HG03469 (cell line): ENCODE data around the gene POLR2J.
A peak's percentile ranks its signal among the peaks of the same experiment; 100 is the strongest.
"Not testable (repeated sequence)": the region's sequence is repeated elsewhere in the genome, so short reads cannot be mapped to it uniquely, and the experiment has no call there.

ENCODE experiments used
- ATAC-seq: cut with Tn5 transposase; IDR thresholded peaks from one replicate; pipeline ENCODE4 v1.9.1; 2021; ENCODE audit warnings: mild to moderate bottlenecking, moderate library complexity, moderate number of reproducible peaks; ENCODE audit not compliant: unreplicated experiment

Gene POLR2J

DNA sequence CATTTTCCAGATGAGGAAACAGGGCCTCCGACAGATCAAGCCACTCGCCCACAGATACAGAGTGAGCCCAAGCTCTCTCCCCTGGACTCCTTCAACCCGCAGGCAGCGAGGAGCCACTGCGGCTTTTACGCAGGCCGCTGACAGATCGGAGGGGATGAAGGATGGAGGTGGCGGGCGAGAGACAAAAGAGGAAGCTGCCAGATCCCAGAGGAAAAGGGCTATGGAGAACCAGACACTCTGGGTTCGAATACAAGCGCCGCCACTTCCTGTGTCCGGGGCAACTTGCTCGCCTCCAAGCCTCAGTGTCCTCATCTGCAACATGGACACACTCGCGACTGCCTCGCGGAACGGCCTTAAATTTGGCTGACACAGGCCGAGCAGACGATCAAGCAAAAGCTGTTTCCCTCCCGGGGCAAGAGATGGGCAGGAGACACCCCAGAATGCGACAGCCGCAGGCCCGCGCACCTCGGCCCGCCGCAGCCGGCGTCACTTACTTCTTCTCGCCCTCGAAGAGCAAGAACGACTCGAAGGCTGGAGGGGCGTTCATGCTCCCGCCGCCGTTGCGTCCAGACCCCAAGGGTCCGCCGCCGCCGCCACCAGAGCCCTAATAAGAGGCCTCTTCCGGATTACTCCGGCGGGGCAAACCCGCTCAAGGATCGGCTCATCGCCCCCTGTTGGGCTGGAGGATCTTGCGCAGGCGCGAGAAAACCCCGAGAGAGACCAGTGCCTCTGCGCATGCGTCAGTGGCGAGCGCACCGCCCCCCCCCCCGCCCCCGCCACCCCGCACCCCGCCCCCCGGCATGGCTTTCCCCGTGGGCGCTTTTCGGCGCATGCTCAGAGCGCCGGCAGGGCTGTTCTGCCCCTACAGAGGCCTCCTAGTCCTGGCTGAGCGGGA lies at the start of gene POLR2J:
POLR2J (minus strand) TSS at position 609 of the 895 bp plus-strand sequence; CDS start at position 547, 62 bp downstream.
- ATAC-seq: peak; percentile 57

DNA sequence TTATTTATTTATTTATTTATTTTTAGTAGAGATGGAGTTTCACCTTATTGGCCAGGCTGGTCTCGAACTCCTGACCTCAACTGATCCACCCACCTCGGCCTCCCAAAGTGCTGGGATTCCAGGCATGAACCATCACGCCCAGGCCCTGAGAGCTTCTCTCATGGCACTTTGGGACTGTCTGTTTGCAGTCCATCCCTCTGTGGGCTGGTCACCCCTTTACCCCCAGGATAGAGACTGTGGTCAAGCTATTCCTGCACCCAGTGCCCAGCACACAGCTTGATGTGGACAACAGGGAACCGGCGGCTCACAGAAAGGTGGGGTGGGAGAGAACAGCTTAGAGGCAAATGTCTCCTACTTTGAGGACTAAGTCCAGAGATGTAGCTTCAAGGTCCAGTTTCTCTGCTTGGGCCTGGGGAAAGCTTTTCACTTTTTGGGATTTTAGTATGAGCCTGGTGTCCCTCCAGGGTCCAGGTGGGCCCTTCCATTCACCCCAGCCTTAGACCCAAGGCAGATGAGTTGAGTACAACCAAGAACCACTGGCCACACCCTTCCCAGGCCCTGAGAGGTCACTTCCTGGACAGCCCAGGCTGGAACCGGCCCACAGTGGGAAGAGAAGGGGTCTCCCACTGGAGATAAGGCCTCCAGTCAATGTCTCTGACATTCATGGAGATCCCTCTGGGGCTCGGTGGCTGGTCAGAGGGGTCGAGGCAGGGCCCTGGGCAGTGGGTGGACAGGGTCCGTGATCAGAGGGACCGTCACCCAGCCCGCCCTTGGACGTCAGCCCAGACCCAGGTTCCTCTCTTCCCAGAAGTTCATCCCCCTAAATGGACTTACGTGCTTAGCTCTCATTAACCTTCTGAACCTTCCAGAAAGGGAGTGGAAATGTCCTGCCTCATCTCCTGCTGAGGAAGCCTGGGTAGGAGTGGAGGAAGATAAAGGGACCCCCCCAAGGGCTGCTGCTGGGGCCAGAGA lies 49.4 kb upstream of the POLR2J start:
- not testable (repeated sequence) for ATAC-seq

DNA sequence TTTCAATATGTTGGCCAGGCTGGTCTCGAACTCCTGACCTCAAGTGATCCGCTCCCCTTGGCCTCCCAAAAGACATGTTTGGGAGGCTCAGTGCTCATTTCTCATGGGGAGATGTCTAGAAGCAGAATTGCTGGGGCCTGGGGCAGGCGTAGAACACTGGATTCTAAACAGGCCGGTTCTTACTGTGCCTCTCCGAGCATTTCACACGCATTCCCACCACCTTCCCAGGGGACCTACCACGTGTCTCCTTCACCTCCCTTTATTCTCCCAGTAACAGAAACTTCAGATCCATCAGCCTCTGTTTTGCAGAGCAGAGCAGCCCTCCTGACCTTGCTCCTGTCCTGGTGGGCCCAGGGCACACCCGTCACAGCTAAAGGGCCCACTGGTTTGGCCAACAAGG lies 48.5 kb upstream of the POLR2J start:
- not testable (repeated sequence) for ATAC-seq

DNA sequence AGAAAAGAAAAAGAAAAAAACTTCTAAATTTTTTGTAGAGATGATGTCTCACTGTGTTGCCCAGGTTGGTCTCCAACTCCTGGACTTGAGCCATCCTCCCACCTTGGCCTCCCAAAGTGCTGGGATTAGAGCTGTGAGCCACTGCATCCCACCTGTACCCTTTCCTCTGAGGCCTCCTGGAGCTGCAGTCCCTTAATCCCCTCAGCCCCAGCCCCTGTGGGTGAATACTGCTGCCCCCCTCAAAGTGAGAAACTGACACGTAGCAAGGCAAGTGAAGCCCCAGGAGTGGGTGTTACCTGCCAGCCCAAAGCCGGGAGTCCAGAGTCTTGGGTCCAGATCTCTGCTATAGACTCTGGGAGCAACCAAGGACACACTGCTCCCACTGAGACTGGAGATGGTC lies 46.1 kb upstream of the POLR2J start:
- ATAC-seq: not testable (repeated sequence)

DNA sequence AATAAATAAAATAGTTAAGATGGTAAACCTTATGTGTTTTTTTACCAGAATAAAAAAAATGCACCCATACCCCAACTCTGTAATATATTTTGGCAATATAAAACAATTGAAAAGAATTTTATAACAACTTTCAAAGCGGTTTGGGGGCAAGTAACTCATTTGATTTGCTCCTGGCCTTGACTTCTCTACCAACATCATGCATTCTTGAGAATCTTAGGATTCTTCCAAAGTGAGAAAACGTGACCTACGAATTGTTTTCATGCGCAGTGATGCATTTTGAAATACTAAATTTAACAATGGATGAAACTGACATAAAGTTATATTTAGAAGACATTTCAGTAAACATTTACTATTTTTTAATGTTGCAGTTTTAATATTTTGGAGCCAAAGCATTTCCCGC lies 42.1 kb upstream of the POLR2J start:
- not testable (repeated sequence) for ATAC-seq

DNA sequence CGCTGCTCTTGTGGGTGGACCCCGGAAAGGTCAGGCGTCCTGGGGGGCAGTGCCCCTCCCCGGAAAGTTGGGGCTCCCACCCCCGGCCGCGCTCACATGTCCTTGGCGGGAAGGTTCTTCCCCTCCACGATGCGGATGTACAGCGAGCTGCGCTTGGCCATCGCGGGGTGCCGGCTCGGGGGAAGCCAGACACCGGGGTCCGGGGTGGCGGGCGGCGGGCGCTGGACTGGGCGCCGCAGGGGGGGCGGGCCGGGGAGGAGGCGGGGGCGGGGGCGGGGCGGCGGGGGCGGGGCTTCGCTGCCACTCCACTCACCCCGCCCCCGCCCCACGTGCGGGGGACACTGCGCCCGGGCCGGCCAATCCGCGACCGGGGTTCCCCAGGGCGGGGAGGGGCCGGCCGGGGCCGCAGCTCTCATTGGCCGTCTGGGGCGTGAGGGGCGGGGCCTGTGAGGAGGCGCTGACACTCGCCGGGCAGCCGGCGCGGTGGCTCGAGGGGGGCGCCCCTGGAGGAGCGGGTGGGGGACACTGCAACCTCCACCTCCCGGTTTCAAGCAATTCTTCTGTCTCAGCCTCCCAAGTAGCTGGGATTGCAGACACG lies 38.9 kb upstream of the POLR2J start, which contains the start of gene RASA4B:
RASA4B (minus strand) TSS at position 228 of the 598 bp plus-strand sequence; CDS start at position 161, 67 bp downstream.
- ATAC-seq: peak; percentile 49

DNA sequence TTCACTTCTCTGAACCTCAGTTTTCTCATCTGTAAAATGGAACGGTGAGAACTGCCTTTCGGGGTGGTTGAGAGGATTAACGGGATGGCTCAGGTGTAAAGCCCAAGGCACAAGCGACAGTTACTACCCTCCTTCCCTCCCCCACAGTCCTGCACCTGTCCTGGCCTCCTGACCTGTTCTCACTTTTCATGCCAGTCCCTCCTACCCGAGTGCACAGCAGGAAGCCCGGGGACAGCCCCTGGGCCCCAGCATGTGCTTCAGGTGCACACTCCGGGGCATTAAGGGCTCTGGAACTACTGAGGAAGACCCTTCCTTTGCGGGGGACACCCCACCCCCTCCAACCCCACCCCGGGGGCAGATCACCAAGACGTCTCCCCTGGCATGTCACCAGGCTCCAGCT lies 38.2 kb upstream of the POLR2J start:
- ATAC-seq: not testable (repeated sequence)

DNA sequence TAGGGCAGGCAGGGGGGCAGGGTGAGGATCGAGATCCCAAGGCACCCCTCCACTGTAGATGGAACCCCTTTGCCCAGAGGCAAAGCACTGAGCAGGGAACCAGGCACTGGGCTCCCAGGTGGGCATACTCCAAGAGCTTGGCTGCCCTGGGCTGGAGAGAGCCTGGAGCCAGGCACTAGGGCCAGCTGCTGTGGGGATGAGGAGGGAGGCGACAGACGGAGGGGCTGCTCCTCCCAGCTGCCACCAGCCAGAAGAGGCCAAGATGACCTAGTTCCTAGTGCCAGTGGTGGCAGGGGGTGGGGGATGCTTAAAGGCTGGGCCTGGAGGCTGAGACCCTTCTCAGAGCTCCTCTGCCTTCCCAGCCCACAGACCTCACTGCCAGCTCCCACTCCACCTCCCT lies 37.2 kb upstream of the POLR2J start:
- ATAC-seq: not testable (repeated sequence)

DNA sequence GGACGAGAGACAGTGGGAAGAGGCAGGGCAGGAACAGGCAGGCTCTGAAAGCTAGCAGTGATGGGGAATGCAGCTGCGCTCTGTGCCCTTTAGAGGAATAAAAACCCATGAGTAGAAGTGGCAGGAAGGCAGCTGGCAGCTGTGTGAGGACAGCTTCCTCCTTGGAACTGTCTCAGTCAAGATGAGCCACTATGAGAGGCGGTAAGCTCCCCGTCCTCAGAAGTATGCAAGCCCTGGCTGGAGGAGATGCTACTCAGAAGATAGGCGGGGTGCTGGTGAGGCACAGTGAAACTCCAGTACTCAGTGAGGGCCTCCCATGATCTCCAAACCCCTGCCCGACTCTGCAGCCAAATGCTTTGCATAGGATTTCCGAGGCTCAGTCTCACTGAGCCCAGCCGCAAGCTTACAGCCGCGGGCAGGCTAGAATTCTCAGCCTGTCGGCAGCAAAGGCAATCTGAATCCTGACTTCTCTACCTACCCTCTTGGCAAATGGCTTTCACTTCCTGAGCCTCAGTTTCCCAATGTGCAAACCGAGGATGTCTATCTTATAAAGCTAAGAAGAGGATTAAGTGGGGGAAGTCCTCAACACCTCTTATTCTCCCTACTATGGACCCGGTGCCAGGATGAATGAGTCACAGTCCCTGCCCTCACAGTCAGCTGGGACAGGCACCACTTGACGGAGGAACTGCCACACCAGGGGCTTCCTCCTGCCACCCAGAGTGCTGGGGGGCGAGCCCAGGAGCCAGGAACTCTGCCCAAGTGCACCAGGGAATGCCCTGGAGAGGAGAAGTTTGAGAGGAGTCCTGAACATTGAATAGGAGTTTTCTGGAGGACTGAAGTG lies 36.4 kb upstream of the POLR2J start:
- ATAC-seq: peak; percentile 56

DNA sequence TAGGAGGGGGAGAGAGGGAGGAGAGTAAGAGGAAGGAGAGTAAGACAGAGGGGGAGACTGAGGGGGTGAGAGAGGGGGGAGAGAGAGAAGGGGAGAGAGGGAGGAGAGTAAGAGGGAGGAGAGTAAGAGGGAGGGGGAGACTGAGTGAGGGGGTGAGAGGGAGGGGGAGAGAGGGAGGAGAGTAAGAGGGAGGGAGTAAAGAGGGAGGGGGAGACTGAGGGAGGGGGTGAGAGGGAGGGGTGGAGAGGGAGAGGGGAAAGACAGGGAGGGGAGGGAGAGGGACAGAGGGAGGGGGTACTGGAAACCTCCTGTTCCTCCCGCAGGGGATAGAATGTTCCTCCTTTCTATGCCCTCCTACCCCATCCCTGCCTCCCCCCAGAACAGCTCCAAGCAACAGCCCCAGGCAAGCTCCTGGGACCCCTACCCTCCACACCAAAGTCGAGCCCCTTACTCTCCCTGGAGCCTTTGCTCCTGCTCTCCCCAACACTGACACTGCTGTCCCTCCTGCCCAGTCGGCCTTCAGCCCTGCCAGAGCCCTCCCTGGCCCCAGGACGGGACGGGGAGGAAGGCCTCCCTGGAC lies 34.0 kb upstream of the POLR2J start:
- ATAC-seq: not testable (repeated sequence)

DNA sequence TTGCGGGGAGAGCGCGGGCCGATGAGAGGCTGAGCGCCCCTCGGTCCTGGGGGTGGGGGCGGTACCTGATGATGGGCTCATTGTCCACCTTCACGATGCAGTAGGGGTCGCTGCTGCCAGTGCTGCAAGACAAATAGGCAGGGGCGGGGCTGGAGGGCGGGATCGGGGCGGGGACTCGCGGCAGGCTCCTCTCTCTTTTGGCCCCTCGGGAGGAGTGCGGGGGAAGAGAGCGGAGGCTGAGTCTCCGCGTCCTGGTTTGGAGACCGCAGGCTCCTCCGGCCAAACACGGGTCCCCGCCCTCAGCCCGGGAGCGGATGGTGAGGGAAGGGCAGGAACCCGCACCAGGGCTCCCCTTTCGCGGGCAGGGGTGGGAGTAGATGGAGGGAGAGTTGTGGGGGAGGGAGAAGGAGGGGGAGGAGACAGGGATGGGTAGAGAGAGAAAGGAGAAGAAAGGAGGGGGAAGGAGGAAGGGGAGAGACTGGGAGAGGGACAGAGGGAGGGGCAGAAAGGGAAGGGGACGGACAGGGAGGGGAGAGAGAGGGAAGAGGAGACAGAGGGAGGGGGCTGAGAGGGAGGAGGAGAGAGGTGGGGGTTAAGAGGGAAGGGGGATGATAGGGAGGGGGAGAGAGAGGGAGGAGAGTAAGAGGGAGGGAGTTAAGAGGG lies 33.3 kb upstream of the POLR2J start:
- peak; percentile 25 for ATAC-seq

DNA sequence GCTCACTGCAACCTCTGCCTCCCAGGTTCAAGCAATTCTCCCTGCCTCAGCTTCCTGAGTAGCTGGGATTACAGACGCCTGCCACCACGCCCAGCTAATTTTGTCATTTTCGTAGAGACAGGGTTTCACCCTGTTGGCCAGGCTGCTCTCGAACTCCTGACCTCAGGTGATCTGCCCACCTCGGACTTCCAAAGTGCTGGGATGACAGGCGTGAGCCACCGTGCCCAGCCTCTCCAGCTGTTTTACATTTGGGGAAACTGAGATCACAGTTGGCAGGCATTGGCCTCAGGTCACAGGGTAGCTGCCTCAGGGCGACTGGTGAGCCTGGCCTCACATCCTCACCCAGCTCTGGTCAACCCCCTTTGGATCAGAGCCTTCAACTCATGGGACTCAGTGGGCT lies 31.9 kb upstream of the POLR2J start:
- ATAC-seq: not testable (repeated sequence)

DNA sequence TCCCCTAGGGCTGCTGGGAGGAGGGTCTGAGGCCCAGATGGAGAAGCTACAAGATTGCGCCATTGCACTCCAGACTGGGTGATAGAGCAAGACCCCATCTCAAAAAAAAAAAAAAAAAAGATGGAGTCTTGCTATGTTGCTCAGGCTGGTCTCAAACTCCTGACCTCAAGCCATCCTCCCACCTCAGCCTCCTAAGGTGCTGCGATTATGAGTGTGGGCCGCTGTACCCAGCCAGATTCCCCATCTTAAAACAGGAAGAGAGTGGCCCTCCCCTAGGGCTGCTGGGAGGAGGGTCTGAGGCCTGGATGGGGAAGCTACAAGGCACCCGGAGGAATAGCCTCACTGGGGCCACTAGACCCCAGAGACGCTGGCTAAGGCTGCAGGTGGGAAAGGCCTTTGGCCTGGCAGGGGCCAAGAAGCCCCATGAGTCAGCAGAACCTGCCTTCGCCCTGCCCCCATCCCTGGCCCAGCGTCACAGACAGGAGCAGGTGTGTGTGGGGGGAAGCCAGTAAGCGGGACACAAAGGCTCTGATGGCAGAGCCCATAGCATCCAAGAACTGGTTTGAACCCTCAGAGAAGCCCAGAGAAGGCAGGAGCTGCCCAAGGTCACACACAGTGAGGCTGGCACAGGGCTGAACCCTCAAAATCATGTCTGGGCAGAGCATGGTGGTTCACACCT lies 28.8 kb upstream of the POLR2J start:
- not testable (repeated sequence) for ATAC-seq

DNA sequence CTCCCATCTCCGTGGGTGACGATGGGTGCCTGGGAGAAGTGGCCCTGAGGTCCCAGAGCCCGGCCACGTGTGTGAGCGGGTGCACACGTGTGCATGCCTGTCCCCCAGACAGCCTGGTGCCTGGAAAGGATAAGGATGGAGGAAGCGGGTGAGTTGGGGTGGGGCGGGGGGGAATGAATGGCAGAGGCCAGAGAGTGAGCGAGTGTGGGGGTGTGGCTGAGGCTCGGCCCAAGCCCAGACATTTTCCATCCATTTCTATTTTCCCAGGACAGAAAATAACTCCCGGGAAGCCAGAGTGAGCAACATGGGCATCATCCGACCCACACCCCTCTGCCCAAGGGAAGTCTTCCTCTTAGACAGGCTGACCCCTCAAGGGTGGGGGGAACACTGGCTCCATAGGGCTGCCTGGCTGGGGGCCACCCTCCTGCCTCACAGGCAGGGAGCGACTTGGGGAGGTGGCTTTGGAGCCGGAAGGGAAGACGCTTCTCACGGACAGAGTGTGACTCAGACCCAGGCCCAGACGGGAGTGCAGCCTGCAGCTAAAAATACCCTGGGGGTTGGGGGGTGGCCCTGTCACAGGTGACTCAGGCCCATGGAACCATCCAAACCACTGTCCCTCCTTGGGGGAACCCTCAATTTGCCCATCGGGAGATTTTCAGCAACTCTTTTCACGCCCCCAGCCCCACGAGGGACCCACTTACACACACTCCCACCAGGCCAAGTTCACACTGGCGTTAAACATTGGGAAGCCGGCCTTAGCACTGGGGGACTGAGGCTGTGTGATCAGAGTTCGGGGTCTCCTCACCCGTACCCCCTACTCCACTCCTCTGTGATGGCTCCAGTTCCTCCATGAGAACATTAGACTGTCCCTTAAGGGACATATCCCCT lies 26.8 kb upstream of the POLR2J start:
- ATAC-seq: not testable (repeated sequence)

DNA sequence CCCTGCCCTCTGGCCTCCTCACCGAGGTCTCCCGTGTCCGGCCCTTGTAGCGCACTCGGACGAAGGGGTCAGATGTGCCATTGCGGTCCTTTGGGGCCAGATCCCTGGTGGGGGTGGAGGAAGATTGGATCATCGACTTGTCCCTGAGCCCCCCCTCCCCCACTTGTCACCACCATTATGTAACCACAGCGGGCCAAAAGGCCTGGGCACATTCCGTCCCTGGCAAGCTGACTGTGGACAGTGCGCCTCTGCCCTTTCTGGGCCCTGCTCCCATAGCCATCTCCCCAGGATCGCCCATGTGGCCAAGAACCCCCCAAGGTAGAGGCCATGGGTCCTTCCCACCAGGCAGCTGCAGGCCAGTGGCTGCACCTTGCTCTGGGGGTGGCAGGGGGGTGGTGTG lies 24.4 kb upstream of the POLR2J start:
- not testable (repeated sequence) for ATAC-seq

DNA sequence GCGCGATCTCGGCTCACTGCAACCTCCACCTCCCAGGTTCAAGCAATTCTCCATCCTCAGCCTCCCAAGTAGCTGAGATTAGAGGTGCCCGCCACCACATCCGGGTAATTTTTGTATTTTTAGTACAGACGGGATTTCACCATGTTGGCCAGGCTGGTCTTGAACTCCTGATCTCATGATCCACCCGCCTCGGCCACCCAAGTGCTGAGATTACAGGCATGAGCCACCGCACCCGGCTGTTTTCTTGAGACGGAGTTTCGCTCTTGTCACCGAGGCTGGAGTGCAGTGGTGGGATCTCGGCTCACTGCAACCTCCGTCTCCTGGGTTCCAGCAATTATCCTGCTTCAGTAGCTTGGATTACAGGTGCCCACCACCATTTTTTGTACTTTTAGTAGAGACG lies 19.6 kb upstream of the POLR2J start:
- ATAC-seq: not testable (repeated sequence)

DNA sequence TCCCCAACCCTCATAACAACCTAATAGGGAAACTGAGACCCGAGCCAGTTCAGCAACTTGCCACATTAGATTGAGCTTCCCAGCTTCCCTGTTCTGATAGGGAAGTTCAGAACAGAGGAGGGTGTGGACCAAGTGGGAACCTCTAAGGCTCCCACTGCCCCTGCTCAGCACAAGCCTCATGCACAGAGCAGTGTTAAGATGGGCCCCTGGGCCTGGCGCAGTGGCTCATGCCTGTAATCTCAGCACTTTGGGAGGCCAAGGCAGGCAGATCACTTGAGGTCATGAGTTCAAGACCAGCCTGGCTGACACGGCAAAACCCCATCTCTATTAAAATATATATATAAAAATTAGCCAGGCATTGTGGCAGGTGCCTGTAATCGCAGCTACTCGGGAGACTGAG lies 18.6 kb upstream of the POLR2J start:
- not testable (repeated sequence) for ATAC-seq
